ENCODE measurements around the gene PLOD3.

- TF ChIP-seq CTCF (IDR thresholded peaks at IDR 0.05) (no peak), POLR2AphosphoS5 (IDR thresholded peaks at IDR 0.05; ENCODE audit: insufficient read depth in 1 of 2, low read depth in 1 of 2) (no peak), POLR2A (IDR thresholded peaks at IDR 0.05) (no peak)
Observed at GRCh38 chr7:101163279-101164070, 53.9 kb downstream of the PLOD3 start.

Measured in vagina (tissue), 2 donors.